T follicular helper cell (primary cell): Measurements from ENCODE around the gene COL16A1.
"Not testable (repeated sequence)": the region's sequence is repeated elsewhere in the genome, so short reads cannot be mapped to it uniquely, and the experiment has no call there.

Source experiments
- DNase-seq: peaks from one replicate; pipeline ENCODE4 v3.0.0-alpha.2; 2020; ENCODE audit warnings: low read depth

The COL16A1 gene

GRCh38 chr1:31707059-31707600 is 3.3 kb upstream of the COL16A1 start:
- DNase-seq, result not testable (repeated sequence)

GRCh38 chr1:31706384-31707058 is 2.7 kb upstream of the COL16A1 start:
- no peak for DNase-seq

GRCh38 chr1:31705080-31705866 is 1.5 kb upstream of the COL16A1 start:
- peak; percentile 11 for DNase-seq

GRCh38 chr1:31704271-31705079 is 658 bp upstream of the COL16A1 start:
- DNase-seq, result no peak

- DNase-seq, result no peak
Measured at GRCh38 chr1:31702836-31703404, 897 bp downstream of the COL16A1 start.

GRCh38 chr1:31701091-31701736 is 2.6 kb downstream of the COL16A1 start:
- DNase-seq, result no peak

- no peak for DNase-seq
Measured at GRCh38 chr1:31700468-31701090, 3.2 kb downstream of the COL16A1 start.

GRCh38 chr1:31699341-31699891 is 4.4 kb downstream of the COL16A1 start:
- DNase-seq, result no peak

GRCh38 chr1:31697369-31697984 is 6.3 kb downstream of the COL16A1 start:
- DNase-seq, result no peak

- DNase-seq, result no peak
Measured at GRCh38 chr1:31696242-31696641, 7.6 kb downstream of the COL16A1 start.

GRCh38 chr1:31695327-31695726 is 8.5 kb downstream of the COL16A1 start:
- DNase-seq, result no peak

GRCh38 chr1:31694964-31695313 is 8.9 kb downstream of the COL16A1 start:
- DNase-seq, result no peak

GRCh38 chr1:31694069-31694963 is 9.5 kb downstream of the COL16A1 start:
- no peak for DNase-seq

GRCh38 chr1:31693231-31693630 is 10.6 kb downstream of the COL16A1 start:
- DNase-seq, result no peak

GRCh38 chr1:31691951-31692350 is 11.9 kb downstream of the COL16A1 start:
- DNase-seq, result no peak

GRCh38 chr1:31691446-31691845 is 12.4 kb downstream of the COL16A1 start:
- DNase-seq, result no peak

- DNase-seq, result no peak
Measured at GRCh38 chr1:31690921-31691320, 12.9 kb downstream of the COL16A1 start.

- no peak for DNase-seq
Measured at GRCh38 chr1:31689854-31690253, 14.0 kb downstream of the COL16A1 start.

GRCh38 chr1:31689379-31689778 is 14.4 kb downstream of the COL16A1 start:
- no peak for DNase-seq
